GM19324 (cell line): ENCODE results near the gene PHACTR1.

Source experiments
- ATAC-seq: cut with Tn5 transposase; IDR thresholded peaks from one replicate; pipeline ENCODE4 v1.9.1; 2021; ENCODE audit warnings: mild to moderate bottlenecking, moderate library complexity; ENCODE audit not compliant: unreplicated experiment, low FRiP score

Gene PHACTR1

DNA sequence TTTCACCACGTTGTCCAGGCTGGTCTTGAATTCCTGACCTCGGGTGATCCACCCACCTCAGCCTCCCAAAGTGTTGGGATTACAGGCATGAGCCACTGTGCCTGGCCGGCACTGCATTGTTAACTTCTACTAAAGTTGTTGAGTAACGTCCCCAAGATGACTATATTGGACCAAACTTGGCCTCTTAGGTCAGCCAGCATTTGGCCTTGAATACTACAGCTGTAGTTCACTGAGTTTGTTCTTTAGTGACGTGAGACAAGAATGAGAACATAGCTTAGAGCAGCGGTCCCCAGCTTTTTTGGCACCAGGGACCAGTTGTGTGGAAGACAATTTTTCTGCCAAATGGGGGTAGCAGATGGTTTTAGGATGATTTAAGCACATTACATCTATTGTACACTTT lies 374.6 kb downstream of the PHACTR1 start:
- ATAC-seq = no peak

DNA sequence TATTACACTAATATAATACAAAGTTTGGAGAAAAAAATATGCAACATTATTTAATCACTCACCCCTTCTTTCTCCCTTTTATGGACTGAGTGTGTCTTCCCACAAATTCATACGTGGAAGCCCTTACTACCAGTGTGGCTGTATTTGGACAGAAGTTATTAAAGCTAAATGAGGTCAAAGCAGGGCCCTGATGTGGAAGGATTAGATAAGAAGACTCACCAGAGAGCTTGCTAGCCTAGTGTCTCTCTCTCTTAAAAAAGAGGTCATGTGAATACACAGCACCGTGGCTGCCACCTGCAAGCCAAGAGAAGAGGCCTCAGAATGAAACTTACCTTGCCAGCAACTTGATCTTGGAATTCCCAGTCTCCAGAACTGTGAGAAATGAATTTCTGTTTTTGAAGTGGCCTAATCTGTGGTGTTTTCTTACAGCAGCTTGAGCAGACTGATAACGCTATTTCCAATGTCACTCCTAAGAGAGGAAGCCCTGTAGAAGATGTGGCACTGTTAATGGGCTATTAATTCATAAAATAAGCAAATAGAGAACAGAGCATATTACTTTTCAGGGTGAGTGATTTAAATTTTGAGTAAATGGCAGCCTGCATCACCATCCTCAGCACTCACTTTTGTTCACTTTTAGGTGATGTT lies 378.3 kb downstream of the PHACTR1 start:
- no peak for ATAC-seq

DNA sequence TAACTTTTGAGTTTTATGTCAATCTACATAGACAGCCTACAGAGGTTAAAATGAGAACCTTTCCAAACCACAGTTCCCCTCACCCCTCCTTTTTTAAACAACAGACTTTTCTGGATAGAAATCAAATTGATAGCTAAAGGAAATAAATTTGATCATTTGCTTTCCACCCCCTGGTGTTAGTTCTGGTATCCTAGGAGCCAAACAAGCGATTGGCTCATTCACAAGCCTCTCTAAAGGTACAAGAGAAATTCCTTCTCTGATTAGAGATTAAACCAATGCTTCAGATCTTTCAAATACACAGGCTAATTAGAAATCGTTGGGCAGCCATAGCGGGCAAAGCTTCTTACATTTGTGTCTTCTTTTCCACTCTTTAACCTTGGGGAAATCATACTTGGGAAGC lies 379.5 kb downstream of the PHACTR1 start:
- no peak for ATAC-seq

DNA sequence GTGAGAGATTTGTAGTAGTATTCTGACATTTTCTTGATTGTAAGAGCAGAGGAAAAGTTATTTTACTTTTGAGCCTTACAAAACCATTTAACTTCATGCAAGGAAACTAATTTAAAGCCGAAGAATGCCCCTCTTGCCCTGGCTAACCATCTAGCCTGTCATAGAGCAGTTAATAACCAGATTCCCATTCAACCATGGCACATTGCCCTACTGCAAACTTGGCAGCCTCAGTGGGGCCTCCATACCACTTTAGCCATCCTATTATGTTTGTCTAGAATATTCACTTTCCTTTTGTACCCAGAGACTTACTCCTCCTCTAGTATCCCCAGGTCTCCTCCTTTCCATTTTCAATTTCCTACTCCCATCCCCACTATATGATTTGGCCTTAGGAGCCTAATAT lies 380.9 kb downstream of the PHACTR1 start:
- ATAC-seq = no peak

DNA sequence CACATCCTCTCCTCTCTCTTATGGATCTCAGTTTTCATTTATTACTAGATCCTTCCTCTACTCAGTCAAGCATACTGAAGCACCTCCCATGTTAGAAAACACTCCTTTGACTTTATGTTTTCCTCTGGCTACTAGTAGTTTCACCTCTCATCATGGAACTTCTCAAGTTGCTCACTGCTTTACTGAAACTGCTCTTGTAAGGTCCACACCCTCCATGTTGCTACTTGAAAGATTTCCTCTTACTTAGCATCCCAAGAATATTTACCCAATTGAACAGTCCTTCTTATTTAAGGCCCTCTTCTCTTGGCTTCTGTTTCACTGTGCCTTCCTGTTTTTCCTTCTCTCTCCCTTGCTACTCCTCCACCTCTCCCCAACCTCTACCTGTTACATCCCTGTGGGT lies 381.4 kb downstream of the PHACTR1 start:
- ATAC-seq = no peak

DNA sequence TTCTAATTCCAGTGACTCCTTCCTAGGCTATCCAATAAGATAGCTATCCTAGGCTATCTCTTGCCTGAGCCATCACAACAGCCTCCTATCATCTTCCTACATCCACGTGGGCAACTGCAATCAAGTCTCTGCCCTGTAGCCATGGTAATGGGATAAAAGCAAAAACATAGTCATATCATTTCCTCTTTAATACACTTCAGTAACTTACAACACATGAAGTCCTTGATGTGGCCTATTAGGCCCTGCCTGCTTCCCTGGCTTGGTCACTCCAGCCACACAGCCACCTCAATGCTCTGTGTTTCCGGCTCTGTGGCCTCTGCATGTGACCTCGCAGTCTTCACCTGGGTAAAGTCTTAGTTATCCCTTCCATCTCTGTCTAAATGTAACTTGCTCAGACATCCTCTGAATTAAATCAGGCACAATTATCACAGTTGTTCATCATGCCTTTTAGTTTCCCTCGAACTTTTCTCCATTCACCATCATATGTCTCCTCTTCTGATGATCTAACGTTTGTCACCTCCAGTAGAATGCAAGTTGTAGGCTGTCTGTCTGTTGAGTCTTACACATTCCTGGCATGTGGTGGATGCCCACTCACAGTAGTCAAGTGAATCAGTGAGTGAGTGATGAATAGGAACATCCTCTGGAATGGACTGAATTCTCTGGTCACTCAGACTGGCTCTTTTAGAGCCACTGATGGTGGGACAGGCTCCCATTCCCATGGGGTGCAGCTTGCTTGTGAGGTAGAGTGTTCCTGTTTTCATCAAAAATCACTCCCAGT lies 382.4 kb downstream of the PHACTR1 start:
- ATAC-seq = no peak

DNA sequence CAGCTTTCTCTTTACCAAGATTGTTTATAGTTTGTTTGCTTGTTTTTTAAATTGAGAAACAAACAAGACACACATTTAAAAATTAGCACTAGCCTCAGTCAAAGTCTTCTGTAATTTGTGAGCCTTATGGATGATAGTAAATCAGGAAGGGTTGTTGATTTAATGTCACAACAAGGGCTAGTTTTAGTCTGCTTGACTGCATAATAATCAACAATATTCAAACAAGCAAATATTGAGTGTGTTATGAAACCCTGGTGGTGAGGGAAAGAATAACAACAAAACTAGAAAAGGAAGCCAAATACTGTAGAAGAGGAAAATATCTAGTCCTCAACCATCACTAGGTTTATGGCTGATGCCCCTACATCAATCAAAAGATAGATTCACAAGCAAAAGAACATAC lies 383.2 kb downstream of the PHACTR1 start:
- no peak for ATAC-seq

DNA sequence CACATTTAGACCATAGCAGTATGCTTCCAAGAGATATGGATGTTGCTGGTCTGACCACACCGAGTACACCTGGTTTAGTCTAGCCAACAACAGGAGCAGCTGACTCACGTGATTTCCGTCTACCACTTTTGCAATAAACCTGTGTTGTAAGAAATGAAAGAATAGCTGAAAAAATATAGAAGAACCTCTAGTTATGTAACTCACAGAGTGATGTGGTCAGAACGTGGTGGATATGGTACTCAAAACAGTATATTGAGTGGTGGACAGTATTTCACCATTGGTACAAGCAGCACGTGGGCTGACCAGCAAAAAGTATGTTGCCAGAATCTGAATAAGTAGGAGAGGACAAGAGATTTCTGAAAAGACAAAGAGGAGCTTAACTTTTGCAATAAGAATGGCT lies 384.8 kb downstream of the PHACTR1 start:
- ATAC-seq = no peak

DNA sequence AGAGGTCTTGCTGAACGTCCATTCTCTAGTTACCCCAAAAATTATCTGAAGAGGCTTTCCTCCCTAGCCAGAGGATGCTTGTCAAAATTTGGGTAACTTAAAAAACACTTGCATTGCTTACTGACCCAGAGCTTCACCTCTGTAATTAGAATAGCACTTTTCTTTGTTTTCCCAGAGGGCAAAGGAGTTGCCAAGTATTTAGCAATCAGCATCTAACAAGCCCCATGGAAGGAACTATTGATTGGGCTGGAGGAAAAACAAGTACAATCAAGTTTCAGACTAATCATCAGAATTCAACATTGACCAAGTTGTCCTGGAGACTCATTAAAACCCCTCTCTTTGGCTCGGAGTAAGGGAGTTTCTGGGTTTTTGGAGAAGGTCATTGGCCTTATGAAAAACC lies 385.4 kb downstream of the PHACTR1 start:
- no peak for ATAC-seq

DNA sequence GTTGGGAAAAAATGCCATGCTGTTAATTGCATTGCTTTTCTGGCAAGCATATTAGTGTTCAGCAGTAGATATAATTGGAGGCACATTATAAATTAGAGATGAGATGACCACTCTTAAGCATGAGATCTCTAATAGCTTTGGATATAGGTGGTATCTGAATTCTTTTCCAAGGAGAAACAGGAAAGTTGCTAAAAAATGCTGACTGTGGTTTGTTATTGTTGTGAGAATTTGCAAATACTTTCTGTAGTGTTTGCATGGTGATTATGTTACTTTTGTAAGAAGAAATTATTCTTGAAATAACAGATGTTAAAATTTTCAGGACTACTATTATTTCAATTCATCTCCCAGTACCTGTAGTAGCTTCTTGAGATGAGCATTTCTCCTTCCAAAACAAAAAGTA lies 386.6 kb downstream of the PHACTR1 start:
- no peak for ATAC-seq

DNA sequence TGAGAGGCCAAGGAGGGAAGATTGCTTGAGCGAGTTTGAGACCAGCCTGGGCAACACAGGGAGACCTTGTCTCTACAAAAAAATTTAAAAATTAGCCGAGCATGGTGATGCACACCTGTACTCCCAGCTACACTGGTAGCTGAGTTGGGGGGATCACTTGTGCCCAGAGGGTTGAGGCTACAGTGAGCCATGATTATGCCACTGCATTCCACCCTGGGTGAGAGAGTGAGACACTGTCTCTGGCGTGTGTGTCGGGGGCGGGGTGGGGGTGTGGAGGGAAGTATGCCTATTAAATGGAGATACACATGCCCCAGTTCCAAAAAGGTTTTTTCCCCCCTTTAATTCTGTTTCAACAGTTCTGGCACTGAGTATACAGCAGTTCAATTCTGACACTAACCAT lies 388.6 kb downstream of the PHACTR1 start:
- ATAC-seq = no peak

DNA sequence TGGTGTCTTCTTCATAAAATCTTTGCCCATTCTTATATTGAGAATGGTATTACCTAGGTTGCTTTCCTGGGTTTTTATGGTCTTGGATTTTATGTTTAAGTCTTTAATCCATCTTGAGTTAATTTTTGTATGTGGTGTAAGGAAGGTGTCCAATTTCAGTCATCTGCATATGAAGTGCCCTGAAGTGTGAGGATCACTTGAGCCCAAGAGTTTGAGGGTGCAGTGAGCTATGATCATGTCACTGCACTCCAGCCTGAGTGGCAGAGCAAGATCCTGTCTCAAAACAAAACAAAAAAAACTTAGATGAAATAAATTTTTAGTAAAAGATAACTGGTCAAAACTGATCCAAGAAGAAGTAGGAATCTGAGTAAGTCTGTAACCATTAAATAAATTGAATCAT lies 396.4 kb downstream of the PHACTR1 start:
- no peak for ATAC-seq

DNA sequence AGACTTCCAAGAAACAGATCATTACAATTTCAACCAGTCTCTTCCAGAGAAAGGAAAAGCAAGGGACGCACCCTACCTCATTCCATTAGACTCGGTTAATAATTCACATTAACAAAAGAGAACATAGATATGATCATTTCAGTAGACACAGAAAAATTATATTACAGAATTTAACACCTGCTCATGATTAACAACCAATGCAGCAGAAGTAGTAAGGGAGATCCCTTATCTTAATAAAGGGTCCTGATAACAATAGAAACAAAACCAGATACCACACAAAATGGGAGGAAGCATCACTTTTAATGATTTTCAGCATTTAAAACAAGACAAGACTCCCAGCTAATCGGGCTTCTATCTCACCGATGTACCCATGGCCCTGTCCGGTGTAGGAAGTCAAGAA lies 396.8 kb downstream of the PHACTR1 start:
- ATAC-seq = no peak

DNA sequence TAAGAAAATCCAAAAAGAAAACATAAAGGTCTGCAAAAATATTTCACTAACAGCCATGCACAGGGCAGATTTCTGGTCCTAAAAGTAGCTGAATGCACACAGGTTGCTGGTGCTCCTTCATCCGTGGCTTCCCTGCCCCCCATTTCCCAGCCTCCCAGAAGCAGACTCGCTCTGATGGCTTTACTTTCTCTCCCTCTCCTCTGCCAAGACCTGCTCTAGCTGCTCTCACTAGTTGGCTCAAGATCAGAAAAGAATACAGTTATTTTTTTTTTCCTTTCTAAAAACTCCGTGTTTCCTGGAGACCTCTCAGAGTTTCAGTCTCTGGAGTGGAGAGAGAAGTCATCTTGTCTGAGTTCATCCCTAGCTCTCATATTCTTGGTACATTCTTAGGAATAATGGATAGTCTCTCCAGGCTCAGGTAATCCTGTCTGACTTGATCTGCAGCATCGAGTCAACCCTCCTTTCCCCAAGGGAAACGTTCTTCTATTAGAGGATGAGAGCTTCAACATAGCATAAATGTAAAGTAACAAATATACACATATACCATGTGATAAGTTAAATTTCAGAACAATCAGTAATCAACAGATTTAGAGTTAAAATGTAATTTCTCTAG lies 397.5 kb downstream of the PHACTR1 start:
- ATAC-seq = no peak

DNA sequence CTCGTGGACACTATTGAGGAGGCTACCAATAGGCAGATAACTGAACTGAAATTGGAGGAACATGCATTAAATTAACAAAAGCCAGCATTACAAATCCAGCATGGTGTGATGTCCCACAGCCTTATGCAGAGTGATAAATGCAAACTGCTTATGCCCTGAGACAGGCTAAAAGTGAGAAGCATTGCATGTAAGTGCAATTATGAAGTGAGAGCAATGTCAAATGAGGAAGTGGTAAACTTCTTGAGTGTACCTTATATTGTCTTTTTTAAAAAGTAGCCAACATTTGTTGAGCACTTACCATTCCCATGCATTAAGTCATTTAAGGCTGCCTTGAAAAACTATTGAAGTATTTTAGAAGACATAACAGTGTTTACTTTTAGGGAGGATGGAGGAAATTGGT lies 399.6 kb downstream of the PHACTR1 start:
- ATAC-seq = no peak

DNA sequence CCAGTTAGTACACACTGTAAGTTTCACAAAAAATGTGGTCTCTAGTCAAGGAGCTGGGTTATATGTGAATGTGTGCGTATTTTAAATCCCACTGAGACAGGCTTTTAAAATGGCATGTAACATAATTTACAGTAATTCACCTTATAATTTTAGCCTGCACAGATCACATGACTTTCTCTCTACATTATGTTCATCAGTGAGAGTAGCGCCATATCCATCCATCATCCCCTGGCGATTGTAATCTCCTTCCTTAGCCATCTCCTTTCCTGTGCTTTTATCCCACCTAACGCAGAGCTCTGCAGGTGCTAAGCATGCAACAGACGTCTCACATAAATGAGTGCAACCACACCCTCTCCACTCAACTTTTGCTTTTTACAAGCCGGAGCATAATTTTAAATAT lies 401.0 kb downstream of the PHACTR1 start:
- ATAC-seq = no peak

DNA sequence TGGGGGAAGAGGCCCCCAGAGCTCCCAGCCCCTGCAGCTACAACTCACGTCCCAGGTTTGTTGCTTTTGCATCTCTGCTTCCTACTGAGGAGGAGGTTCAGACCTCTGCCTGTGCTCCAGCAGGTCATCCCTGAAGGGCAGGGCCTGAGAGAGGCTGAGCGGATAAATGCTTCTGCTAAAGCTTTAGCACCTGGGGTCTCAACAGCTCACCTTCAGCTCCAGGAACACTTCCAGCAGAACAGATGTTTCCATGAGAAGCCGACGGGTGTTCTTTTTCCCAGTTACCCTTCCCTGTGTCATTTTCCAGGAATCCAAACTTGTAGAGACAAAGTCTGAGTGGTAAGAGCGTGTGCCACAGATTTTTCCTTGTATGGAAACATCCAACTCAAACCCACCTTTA lies 403.0 kb downstream of the PHACTR1 start:
- ATAC-seq = no peak

DNA sequence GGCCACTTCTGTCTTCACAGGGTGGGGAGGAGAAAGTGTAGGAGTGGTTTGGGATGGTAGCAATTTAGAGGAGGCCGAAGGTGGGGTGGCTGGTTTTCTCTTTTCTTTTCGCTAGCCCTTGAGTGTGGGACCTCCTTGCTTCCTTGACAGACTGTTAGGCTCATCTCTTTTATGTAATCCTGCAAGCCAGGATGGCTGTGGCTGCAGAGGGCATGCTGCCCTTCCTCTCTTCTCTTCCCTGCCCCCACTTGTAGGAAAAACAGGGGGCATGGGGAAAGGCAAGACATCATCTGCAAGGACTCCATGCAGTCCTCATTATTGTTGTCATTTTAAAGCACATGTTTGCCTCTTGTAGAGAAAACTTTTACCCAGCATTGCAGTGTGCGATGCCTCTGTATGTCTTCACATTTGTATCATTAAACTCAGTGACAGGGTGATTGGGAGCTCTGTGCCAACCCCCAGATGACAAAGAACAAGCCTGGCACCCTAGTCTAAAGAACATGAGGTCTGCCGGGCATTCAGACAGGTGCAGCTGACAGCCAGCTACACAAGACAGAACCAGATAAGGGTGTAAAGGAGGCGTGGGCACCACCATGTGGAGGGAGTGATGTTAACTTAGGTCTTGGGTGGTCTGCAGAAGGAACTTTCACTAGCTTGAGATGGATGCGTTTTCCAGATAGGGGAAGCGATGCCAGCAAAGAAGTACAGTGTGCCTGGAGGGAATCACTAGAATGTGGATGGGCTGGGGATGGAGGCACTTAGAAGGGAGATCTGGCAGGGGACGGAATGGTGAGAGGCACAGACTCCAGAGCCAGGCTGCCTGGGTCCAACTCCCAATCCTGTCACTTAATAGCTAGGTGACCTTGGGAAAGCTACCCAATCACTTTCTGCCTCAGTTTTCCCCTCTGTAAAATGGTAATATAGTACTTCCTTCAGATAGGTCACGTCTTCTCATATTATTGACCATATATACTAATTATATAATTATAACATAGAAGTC lies 404.2 kb downstream of the PHACTR1 start:
- no peak for ATAC-seq

DNA sequence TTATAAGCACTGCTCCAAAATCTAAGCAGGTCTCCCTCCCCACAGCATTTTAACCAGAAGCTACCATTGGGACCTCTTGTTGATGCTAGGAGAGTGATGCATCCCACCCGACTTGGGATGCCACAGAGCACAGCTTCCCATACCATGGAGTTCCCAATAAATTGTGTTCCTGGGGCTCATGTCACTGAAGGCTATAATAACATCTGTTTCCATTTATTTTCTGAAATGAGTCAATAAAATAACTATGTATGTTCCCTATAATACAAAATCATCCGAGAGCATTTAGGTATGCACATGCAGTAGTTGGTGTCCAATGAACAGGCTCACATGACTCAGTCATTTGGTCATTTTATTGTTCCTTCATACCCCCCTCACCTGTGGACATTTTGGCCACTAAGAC lies 407.6 kb downstream of the PHACTR1 start:
- ATAC-seq = no peak

DNA sequence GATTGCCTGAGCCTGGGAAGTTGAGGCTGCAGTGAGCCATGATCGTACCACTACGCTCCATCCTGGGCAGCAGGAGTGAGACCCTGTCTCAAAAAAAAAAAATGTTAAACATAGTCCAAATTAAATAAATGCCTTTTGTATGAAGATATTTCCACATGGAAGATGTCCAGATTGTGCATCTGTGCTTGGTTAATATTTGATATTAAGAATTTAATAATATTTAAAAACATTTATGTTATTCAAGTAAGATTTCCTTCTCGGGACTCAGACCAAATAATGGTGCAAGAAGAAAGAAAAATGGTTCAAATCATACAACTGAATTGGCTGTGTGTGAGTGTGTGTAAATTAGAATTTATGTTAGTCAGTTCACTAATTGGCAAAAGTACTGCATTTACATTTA lies 409.3 kb downstream of the PHACTR1 start:
- ATAC-seq = no peak
